NCI-H1092 (cell line): ENCODE data around the gene ZNF576.
"Not testable (repeated sequence)": the region's sequence is repeated elsewhere in the genome, so short reads cannot be mapped to it uniquely, and the experiment has no call there.

Experiments
- DNase-seq: peaks from one replicate; lab custom pipeline; 2025; lab: John Stamatoyannopoulos, UW

ZNF576 gene

GRCh38 chr19:43575156-43575950 lies 21.0 kb upstream of the ZNF576 start, which contains the start of the genes PINLYP and XRCC1:
PINLYP (plus strand) TSS chr19:43575801; CDS start chr19:43577192, 1,391 bp downstream.
XRCC1 (minus strand) TSS chr19:43575527; CDS start chr19:43575458, 69 bp downstream.
- peak; percentile 96 for DNase-seq

DNA sequence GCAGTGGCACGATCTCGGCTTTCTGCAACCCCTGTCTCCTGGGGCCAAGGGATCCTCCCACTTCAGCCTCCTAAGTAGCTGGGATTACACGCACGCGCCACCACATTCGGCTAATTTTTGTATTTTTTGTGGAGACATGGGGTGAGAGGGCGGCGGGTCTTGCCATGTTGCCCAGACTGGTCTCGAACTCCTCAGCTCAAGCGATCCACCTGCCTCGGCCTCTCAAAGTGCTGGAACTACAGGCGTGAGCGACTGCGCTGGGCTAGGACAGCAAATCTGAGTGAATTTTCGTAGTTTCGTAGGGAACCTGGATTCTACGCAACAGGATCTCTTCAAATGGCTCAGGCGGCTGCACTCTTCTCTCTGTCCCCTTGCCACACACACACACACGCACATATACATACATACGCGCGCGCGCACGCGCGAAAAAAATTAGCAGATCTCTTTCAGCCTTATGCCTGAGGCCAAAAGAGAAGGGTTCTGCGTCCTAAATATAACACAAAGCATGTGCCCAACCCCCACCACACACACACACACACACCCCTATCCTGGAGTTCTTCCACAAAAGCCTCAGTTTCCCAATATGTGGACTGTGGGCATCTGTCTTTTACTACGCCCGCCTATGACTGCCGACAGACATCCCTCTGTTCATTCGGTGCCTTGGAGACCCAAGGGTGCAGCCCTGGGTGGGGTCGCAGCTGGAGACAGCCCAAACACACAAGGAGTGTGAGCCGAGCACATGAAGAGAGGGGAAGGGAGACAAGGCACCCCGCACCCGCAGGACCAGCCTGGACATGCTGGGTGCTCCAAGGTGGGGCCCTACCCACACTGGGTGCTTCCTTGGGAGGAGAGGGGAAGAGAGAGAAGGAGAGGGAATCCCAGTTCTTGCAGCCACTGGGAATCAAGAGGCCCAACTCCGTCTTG lies 20.2 kb upstream of the ZNF576 start:
- DNase-seq: peak; percentile 19

DNA sequence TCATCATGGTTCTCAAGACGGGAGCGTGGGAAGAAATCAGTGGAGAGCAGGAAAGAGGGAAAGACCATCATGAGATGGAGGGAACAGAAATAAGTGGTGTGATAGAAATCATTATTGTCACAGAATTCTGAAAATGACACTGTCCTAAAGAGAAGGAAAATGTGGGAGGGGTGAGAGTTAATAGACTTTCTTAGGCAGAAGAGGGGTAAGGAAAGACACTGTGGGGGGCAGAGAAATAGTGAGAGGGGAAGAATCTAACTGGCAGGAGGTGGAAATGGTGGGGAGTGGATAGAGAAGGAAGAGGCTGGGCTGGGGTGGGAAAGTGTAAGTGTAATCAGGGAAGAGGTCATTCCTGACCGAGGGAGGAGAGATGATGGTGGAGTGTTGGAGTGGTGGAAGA lies 17.6 kb upstream of the ZNF576 start:
- no peak for DNase-seq

- DNase-seq: no peak
These were observed 14.9 kb upstream of the ZNF576 start for GRCh38 chr19:43581467-43581866.

DNA sequence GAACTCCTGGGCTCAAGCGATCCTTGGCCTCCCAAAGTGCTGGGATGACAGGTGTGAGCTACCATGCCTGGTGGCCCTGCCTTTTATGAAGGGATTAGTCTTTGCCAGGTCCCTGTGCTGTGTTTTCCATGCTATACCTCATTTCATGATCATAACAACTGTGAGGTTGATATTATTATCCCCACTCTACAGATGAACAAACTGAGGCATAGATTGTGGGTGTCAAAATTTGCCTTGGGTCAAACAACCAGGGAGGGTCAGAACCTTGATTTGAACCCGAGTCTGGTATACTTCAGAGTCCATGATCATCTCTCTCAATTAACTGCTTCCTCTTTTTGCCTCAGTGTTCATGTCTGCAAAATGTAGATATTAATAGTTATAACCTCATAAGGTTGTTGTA lies 13.9 kb upstream of the ZNF576 start:
- no peak for DNase-seq

- no peak for DNase-seq
These were observed 11.9 kb upstream of the ZNF576 start for GRCh38 chr19:43584484-43584883.

DNA sequence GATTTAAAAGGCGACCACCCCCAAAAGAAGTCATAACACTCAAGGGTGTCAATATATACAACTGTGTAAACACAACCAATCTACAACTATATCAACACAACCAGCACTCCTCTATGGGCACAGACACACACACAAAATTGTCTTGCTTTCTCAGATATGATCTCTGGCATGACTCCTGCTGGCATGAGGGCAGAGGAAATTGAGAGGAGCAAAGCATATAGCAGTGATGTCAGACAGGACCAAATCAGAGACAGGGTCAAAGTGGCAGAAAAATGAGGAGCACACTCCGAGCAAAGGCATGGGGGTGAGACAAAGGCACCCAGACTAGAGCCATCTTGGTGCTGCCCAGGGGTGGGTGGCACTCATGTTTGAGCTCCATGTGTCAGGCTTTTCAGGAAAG lies 10.0 kb upstream of the ZNF576 start:
- DNase-seq: no peak

DNA sequence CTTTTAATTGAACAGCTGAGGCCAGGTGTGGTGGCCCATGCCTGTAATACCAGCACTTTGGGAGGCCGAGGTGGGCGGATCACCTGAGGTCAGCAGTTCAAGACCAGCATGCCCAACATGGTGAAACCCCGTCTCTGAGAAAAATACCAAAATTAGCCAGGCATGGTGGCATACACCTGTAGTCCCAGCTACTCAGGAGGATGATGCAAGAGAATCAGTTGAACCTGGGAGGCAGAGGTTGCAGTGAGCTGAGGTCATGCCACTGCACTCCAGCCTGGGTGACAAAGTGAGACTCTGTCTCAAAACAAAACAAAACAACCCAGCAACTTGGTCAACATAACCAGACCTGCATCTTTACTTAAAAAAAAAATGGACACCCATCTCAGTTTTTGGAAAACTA lies 9.4 kb upstream of the ZNF576 start:
- DNase-seq: not testable (repeated sequence)

DNA sequence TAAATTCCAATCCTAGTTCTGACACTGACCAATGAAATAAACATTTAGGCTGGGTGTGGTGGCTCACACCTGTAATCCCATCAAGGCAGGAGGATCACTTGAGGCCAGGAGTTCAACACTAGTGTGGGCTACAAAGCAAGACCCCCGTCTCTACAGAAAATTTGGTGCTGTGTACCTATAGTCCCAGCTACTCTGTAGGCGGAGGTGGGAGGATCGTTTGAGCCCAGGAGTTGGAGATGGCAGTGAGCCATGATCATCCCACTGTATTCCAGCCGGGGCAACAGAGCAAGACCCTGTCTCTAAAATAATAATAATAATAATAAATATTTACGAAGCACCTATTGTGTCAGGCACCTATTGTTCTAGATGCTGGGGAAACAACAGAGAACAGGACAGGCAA lies 7.1 kb upstream of the ZNF576 start:
- DNase-seq: no peak

DNA sequence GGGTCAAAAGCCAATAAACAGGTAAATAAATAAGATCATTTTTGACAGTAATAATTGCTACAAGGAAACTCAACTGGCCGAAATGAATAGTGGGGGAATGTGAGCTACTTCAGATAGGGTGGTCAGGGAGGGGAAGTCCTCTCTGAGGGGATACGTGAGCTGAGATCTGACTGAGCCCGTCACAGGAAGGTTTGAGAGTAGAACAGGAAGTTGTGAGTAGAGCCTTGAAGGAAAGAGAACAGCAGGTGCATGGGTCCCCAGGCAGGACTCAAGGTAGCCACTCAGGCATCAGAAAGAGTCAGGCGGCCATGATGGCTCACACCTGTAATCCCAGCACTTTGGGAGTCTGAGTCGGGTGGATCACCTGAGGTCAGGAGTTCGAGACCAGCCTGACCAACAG lies 6.7 kb upstream of the ZNF576 start:
- DNase-seq: no peak

GRCh38 chr19:43591904-43592772 lies 4.3 kb upstream of the ZNF576 start:
- no peak for DNase-seq

DNA sequence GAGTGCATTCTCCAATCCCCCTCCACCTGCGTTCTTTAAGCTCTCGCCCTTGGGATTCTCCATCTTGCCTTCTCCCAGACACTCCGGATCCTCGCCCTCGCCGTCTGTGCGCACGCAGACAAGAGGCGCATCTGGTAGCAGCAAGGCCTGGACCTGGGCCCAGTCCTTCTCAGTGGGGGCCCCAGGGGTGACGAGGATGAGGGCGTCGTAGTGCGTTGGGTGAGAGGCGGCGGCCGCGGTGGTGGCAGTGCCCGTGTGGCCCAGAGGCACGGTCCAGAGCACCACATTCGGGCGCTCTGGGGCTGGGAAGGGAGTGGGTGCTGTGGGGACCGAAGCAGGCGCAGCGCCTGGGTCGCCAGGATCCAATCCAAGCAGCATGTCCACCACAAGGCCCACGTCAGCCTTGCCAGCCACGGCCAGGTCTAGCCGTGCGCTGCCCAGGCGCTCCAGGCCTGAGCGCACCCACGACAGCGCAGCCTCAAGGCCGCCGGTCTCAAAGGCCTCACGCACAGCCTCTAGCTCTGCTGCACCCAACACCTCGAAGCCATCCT lies 3.5 kb upstream of the ZNF576 start:
- no peak for DNase-seq

GRCh38 chr19:43594081-43594697 lies 2.2 kb upstream of the ZNF576 start:
- no peak for DNase-seq

GRCh38 chr19:43594710-43595604 lies 1.4 kb upstream of the ZNF576 start:
- DNase-seq: no peak

- DNase-seq: no peak
These were observed 793 bp upstream of the ZNF576 start for GRCh38 chr19:43595605-43595998.

DNA sequence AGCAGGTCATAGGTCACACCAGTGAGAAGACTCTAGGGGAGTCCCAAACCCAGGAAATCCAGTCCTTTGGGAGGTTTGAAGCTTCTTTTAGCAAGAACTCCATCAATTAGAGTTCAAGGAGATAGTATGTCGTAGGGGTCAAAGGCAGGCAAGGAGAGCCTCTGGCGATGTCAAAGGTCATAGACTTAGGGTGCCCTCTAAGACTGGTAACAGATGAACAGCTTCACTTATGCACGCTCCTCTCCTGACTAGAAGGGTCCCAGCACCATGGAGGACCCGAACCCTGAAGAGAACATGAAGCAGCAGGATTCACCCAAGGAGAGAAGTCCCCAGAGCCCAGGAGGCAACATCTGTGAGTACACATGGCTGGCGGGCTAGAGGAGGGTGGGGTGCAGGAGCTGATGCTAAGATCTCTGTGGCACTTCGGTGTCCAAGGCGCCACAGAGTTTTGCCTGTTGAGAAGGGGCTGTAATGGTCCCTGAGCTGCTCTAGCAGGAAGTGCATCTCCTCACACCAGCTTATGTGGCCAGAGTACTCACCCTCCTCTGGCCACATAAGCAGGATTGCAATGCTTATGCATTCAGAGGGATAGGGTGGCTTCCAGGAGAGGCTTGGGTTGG lies 557 bp downstream of the ZNF576 start:
- no peak for DNase-seq

DNA sequence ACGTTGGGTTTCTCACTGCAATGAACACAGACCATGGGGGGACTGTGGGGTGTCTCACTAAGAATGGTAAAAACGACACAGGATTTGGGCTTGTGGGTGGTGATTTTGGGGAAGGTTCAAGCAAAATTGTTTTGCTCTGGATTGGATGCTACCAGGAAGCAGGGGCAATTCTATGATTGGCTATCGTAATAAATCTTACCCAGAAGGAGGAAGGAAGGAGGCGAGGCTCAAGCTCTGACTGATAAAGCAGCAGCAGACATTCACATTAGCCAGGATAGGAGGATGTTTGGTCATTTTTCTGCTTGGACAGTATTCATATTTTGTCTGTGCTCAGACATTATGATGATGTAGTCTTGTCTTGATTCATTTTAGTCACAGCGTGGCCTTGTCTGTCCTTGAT lies 1.5 kb downstream of the ZNF576 start:
- no peak for DNase-seq

DNA sequence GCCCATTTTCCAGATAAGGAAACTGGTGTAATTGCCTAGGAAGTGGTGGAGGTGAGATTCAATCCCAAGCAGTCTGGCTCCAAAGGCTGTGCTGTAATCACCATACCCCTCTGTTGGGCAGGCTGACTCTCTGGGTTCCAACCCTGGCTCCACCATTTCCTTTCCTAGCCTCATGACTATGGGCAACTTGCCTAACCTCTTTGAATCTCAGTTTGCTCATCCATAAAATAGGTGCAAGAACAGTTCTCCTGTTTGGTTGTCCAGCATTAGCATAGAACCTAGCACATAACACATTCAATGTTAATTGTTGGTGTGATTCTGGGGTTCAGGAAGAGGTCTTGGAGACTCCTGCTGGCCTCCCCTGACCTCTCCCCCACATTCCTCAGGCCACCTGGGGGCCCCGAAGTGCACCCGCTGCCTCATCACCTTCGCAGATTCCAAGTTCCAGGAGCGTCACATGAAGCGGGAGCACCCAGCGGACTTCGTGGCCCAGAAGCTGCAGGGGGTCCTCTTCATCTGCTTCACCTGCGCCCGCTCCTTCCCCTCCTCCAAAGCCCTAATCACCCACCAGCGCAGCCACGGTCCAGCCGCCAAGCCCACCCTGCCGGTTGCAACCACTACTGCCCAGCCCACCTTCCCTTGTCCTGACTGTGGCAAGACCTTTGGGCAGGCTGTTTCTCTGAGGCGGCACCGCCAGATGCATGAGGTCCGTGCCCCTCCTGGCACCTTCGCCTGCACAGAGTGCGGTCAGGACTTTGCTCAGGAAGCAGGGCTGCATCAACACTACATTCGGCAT lies 2.2 kb downstream of the ZNF576 start:
- DNase-seq: no peak
